GM19193 (cell line): ENCODE data around the gene C1orf174.

Experiments used
- POLR2A ChIP-seq: IDR thresholded peaks from 4 replicates; pipeline ENCODE4 v1.6.1; 2011; ENCODE audit not compliant: insufficient read depth, insufficient read length; ENCODE audit errors: extremely low read depth

The C1orf174 gene

DNA sequence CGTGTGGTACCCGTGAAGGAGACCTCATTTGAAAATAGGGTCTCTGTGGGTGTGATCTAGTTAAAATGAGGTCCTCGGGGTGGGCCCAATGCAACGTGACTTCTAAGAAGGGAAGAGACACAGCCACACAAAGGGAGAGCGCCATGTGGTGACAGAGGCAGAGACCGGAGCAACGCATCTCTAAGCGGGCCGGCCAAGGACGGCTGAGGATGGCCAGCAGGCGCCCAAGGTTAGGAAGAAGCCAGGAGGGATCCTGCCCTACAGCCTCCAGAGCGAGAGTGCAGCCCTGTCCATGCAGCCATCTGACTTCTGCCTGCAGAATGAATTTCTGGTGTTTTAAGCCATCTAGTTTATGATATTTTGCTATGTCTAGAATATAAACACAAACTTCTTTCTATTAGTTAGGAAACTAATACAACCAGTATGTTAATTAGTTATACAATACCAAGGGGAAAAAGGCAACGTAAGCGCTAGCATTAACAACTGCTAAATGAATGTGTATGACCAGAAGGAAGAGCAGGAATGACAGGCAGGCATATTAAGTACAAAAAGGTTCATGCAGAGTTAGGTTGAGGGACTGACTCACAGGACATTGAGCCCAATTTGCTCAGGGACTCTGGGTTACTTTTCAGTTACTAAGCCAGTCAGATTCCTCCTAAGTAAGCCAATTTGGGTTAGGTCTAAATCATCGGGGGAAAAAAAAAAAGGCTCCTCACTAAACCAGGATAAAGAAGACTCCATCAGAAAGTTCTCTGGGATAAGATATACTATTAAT is 47.2 kb downstream of the C1orf174 start:
- TF ChIP-seq POLR2A: no peak

DNA sequence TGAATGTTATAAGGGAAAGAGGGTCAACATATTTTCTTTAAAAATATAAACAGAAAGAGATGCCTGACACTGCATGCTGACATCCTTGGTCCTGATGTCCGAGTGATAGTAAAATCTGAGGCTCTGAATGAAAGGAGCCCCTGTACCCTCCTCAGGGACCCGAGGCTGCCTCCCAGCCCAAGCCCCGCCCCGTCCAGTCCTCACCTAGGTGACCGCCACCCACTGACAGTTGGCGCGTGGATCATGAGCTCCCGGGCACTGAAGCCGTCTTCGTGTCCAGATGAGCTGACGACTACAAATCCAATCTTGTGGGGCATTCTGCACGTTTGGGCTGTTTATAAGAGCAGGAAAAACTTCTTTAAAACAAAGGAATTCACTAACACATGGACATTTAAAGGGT is 48.0 kb downstream of the C1orf174 start:
- TF ChIP-seq POLR2A: no peak

DNA sequence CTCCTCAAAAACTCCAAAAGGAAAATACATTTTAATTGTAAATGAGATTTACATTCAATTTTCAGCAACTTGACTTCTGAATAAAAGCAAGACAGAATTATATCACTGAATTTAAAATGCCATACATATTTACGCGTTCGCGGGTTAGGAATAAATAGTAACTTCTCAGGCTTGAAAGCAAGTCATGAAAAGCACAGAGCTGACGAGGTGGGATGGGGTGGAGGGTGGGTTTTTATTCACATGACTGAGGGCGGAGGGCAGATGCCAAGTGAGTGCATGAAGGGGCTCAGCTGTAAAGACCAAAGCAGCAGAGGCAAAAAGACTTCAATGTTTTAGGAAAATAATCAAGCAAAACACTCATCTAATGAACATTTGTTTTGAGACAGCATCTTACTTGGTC is 48.8 kb downstream of the C1orf174 start:
- no peak for TF ChIP-seq POLR2A

DNA sequence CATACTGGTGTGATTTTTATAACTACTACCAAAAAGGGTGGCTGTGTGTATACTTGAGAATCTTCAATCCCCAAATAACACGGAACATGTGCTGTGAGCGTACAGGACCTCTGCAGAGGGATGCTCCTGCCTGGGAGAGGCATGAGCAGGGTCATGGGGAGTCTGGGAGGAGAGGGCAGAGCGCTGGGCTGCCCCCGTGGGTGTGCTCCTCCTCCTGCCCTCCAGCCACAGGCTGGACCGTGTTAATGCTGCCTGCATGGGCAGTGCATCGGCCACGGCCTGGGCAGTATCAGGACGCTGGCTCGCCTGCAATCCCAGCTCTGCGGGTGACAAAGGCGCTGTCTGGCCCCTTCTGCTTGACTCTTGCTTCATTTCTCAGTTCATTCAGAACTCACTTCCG is 49.2 kb downstream of the C1orf174 start:
- no peak for TF ChIP-seq POLR2A

DNA sequence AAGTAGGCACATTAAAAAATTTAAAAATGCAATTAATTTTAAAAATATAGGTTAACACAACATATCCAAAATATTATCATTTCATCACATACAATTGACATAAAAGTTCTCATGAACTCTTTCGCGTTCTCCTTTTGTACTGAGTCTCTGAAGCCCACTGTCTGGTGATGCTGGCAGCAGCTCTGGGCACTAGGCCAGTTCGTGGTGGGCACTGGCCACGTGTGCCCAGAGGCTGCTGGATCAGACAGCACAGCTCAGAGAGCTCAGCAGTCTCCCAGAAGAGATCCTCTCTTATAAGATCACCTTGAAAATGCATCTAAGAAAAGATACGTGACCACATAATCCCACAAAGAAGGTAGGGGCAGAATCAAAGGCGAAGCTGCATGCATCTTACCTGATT is 53.0 kb downstream of the C1orf174 start:
- TF ChIP-seq POLR2A: no peak

DNA sequence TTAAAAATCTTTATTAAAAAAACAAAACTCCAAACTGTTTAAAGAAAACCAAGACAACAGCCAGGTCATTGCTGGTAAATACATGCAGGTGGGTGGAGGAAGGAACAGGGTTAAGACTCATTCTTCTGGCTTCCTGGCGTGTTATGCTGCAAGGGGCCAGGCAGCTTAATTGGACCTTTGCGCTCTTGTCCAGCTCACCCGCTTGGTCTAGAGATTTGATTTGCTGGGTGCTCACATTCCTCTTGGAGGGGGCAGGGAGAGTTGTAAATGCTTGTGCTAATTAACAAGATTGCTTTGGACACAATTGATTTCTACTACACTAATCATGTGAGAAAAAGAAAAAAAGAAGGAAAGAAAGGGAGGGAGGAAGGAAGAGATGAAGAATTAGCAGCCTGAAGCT is 53.5 kb downstream of the C1orf174 start:
- no peak for TF ChIP-seq POLR2A

DNA sequence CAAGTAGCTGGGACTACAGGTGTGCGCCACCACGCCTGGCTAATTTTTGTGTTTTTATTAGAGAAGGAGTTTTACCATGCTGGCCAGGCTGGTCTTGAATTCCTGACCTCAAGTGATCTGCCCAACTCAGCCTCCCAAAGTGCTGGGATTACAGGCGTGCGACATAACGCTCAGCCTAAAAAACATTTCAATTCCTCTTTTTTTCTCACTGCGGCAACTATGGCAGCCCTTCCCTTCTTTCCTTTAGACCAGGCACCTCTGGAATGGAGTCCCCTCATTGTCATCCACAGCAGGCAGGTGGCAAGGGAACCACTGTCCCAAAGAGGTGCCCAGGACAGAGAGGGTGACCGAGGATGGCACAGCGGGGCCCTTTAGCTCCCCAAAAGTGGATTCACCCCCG is 57.2 kb downstream of the C1orf174 start:
- no peak for TF ChIP-seq POLR2A

DNA sequence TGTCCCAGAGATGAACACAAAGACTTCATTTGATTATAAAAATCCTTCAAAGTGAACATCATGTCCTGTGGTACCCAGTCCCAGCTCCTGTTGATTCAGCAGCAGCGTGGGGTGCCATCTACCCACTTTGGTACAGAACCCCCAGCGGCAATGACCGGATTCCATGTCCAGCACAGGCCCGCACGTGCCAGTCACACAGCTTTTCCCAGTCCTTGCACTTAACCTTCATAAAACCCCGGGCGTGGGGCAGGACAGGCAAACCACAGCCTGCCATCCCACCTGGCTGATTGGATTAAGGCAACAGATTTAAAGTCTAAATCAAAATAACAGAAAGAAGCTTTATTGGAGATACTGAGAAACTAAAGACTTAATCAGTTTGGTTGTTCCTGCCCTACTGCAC is 58.6 kb downstream of the C1orf174 start:
- no peak for TF ChIP-seq POLR2A
